ENCODE results near the gene POU3F4.

DNA sequence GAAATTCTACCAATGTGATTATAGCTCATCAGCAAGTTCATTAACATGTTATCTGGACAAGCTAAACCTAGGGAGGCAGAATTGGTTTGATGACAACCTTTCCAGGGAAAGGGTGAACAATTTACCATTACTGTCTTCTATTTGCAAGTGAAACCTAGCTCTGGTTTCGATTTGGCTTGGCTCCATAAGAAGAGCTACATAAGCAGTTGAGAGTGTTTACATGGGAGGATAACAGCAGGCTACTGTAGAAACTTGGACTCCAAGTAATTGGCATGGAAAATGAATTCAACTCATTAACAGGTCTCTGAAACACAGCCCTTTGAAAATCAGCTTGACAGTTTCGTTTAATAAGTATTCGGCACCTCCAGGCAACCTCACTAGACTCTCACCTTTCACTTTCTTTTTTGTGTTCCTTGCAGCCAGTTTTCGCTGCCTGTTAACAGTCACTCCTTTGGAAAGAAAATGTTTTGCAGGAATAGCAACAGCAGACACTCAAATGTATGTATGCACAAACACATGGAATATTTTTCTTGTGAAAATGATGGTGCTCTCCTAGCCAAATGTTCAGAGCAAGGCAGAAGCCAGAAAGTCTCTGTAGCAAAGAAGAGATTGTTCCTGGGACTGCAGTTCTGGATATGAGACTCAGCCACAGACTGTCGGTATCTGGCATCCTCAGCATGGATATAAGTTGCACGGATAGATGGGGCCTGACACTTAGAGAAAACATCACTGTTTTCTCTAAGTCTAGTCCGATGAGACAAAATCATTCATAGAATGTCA is 27.5 kb downstream of the POU3F4 start:
- TF ChIP-seq, protein P1, sequence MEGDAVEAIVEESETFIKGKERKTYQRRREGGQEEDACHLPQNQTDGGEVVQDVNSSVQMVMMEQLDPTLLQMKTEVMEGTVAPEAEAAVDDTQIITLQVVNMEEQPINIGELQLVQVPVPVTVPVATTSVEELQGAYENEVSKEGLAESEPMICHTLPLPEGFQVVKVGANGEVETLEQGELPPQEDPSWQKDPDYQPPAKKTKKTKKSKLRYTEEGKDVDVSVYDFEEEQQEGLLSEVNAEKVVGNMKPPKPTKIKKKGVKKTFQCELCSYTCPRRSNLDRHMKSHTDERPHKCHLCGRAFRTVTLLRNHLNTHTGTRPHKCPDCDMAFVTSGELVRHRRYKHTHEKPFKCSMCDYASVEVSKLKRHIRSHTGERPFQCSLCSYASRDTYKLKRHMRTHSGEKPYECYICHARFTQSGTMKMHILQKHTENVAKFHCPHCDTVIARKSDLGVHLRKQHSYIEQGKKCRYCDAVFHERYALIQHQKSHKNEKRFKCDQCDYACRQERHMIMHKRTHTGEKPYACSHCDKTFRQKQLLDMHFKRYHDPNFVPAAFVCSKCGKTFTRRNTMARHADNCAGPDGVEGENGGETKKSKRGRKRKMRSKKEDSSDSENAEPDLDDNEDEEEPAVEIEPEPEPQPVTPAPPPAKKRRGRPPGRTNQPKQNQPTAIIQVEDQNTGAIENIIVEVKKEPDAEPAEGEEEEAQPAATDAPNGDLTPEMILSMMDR (conservative IDR thresholded peaks at IDR 0.05; ENCODE audit: low read depth, low read length), result no peak
- TF ChIP-seq POLR2A (IDR thresholded peaks at IDR 0.05; ENCODE audit: low read depth, low read length) (no peak), CEBPB (IDR thresholded peaks at IDR 0.05; ENCODE audit: low read depth, low read length) (no peak), CHD1 (IDR thresholded peaks at IDR 0.05; ENCODE audit: low read depth, low read length) (no peak), MAFK (IDR thresholded peaks at IDR 0.05; ENCODE audit: low read depth, low read length) (no peak)
- TF ChIP-seq, protein P2, sequence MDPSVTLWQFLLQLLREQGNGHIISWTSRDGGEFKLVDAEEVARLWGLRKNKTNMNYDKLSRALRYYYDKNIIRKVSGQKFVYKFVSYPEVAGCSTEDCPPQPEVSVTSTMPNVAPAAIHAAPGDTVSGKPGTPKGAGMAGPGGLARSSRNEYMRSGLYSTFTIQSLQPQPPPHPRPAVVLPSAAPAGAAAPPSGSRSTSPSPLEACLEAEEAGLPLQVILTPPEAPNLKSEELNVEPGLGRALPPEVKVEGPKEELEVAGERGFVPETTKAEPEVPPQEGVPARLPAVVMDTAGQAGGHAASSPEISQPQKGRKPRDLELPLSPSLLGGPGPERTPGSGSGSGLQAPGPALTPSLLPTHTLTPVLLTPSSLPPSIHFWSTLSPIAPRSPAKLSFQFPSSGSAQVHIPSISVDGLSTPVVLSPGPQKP (IDR thresholded peaks at IDR 0.05; ENCODE audit: borderline replicate concordance, low read depth, low read length), result no peak
- TF ChIP-seq, protein P3, sequence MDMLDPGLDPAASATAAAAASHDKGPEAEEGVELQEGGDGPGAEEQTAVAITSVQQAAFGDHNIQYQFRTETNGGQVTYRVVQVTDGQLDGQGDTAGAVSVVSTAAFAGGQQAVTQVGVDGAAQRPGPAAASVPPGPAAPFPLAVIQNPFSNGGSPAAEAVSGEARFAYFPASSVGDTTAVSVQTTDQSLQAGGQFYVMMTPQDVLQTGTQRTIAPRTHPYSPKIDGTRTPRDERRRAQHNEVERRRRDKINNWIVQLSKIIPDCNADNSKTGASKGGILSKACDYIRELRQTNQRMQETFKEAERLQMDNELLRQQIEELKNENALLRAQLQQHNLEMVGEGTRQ (IDR thresholded peaks at IDR 0.05; ENCODE audit: low read depth, low read length), result no peak

Measured in IMR-90 (cell line).